CD4-positive, CD25-positive, alpha-beta regulatory T cell (primary cell): ENCODE results near the gene CHPF. TPM values are rescaled to one million over a fixed set of nuclear protein-coding genes. Genes with fewer than 3 reads are reported as not detected.

Experiments
- polyA plus RNA-seq, 4 donors: library from polyadenylated mRNA; unstranded; fragments of 300-500 nt; fragmentation: Illumina TruSeq; gene quantifications; one replicate each; pipeline ENCODE4 v1.2.3, GENCODE V29; 2021
- total RNA-seq: library from RNA; stranded (reverse); gene quantifications from one replicate; pipeline ENCODE4 v1.2.3, GENCODE V29; 2022

The CHPF gene
- total and polyA plus RNA-seq, 5 donors from 2014 or later: 3.0 to 6.6 (median 4.5) TPM

Other genes with a start within 250 kb of the CHPF start
- not detected for gene PTPRN, start 234.4 kb downstream of the CHPF start, total RNA-seq
- gene PTPRN, start 234.4 kb downstream of the CHPF start, polyA plus RNA-seq: under 1 TPM in 1 of 4 donors, not detected in 3; 0.28 TPM
- not detected for gene RESP18, start 211.1 kb downstream of the CHPF start, total RNA-seq
- gene RESP18, start 211.1 kb downstream of the CHPF start, polyA plus RNA-seq: not detected
- 74.0 TPM for gene DNPEP, start 155.9 kb downstream of the CHPF start, total RNA-seq
- gene DNPEP, start 155.9 kb downstream of the CHPF start, polyA plus RNA-seq: 10 to 100 TPM; 51.2 to 76.1 (median 63.5) TPM
- not detected for gene DES, start 125.4 kb downstream of the CHPF start, total RNA-seq
- gene DES, start 125.4 kb downstream of the CHPF start, polyA plus RNA-seq: not detected
- gene SPEG, start 109.0 kb downstream of the CHPF start, total RNA-seq: 4.1 TPM
- under 1 TPM in 1 of 4 donors, not detected in 3; 0.20 TPM for gene SPEG, start 109.0 kb downstream of the CHPF start, polyA plus RNA-seq
- gene GMPPA, start 44.9 kb downstream of the CHPF start, total RNA-seq: 25.9 TPM
- gene GMPPA, start 44.9 kb downstream of the CHPF start, polyA plus RNA-seq: 10 to 100 TPM; 17.2 to 35.1 (median 25.1) TPM
- 0.12 TPM for gene ASIC4, start 29.3 kb downstream of the CHPF start, total RNA-seq
- gene ASIC4, start 29.3 kb downstream of the CHPF start, polyA plus RNA-seq: not detected
- gene TMEM198, start 219 bp upstream of the CHPF start, total RNA-seq: 0.62 TPM
- gene TMEM198, start 219 bp upstream of the CHPF start, polyA plus RNA-seq: not detected
- 0.57 TPM for gene OBSL1, start 27.7 kb upstream of the CHPF start, total RNA-seq
- gene OBSL1, start 27.7 kb upstream of the CHPF start, polyA plus RNA-seq: not detected
- gene INHA, start 28.5 kb upstream of the CHPF start, total RNA-seq: not detected
- not detected for gene INHA, start 28.5 kb upstream of the CHPF start, polyA plus RNA-seq
- gene STK11IP, start 54.0 kb upstream of the CHPF start, total RNA-seq: 45.7 TPM
- 10 to 100 TPM in 1 of 4 donors, 1 to 10 TPM in 3; 6.8 to 10.1 (median 8.4) TPM for gene STK11IP, start 54.0 kb upstream of the CHPF start, polyA plus RNA-seq
- gene SLC4A3, start 83.8 kb upstream of the CHPF start, total RNA-seq: not detected
- not detected for gene SLC4A3, start 83.8 kb upstream of the CHPF start, polyA plus RNA-seq